ENCODE data around the gene LRRC71. TPM values are rescaled to one million over a fixed set of nuclear protein-coding genes. Genes with fewer than 3 reads are reported as not detected.

The LRRC71 gene
- total RNA-seq, 1 donor from 2014 or later: not detected

DNA sequence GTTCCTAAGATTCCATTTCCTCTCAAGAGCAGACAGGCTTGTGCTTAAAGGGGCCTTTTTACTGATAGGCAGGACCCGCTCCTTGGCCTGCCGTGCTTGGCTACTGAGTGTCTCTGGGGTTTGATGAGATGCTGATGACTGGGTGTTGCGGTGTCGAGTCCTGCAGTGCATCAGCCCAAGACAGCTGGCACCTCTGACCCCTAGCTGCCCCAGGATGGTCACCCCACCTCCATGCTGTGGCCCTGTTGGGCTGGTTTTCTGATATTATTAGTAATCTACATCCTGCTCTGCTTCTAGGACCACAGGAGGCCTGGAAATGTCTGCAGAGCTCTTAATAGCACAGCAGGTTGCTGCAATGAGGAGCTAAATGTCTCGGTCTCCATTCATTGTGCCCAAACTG is 28.7 kb downstream of the LRRC71 start:
- H3K27ac ChIP-seq: peak overlapping the region; percentile 63
- peaks cover 9% of the 10 kb centered on the region for H4K20me1 ChIP-seq (ENCODE audit: low read depth)
- no peaks in the 10 kb centered on the region for H3K27me3 ChIP-seq
- H3K79me2 ChIP-seq (ENCODE audit: low read depth): no peaks in the 10 kb centered on the region
- TF ChIP-seq EZH2phosphoT487 (IDR thresholded peaks at IDR 0.05) (no peak), EZH2 (IDR thresholded peaks at IDR 0.05) (no peak)
- TF ChIP-seq, protein P1, sequence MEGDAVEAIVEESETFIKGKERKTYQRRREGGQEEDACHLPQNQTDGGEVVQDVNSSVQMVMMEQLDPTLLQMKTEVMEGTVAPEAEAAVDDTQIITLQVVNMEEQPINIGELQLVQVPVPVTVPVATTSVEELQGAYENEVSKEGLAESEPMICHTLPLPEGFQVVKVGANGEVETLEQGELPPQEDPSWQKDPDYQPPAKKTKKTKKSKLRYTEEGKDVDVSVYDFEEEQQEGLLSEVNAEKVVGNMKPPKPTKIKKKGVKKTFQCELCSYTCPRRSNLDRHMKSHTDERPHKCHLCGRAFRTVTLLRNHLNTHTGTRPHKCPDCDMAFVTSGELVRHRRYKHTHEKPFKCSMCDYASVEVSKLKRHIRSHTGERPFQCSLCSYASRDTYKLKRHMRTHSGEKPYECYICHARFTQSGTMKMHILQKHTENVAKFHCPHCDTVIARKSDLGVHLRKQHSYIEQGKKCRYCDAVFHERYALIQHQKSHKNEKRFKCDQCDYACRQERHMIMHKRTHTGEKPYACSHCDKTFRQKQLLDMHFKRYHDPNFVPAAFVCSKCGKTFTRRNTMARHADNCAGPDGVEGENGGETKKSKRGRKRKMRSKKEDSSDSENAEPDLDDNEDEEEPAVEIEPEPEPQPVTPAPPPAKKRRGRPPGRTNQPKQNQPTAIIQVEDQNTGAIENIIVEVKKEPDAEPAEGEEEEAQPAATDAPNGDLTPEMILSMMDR (IDR thresholded peaks at IDR 0.05): no peak
- no peak for DNase-seq (ENCODE audit: low spot score)
- H2AFZ ChIP-seq (replicated peaks): no peak overlapping the region
- peaks cover 60% of the 10 kb centered on the region for H3K36me3 Mint-ChIP-seq
- H3F3A ChIP-seq (ENCODE audit: low read depth): peaks cover 9% of the 10 kb centered on the region
- H3K9ac ChIP-seq: no peak overlapping the region
- H3K27me3 Mint-ChIP-seq (ENCODE audit: insufficient read depth, low read depth): peaks cover 3% of the 10 kb centered on the region
- H3K4me3 ChIP-seq: no peak overlapping the region
- H3K27ac Mint-ChIP-seq: no peak overlapping the region
- H3K4me3 Mint-ChIP-seq: no peak overlapping the region
- H3K4me1 ChIP-seq: peaks cover 11% of the 10 kb centered on the region
- peaks cover 3% of the 10 kb centered on the region for H3K4me1 Mint-ChIP-seq
- H3K4me2 ChIP-seq: no peak overlapping the region
- no peaks in the 10 kb centered on the region for H3K9me3 Mint-ChIP-seq
- no peaks in the 10 kb centered on the region for H3K9me3 ChIP-seq (ENCODE audit: low read depth)
- H3K36me3 ChIP-seq: no peaks in the 10 kb centered on the region

DNA sequence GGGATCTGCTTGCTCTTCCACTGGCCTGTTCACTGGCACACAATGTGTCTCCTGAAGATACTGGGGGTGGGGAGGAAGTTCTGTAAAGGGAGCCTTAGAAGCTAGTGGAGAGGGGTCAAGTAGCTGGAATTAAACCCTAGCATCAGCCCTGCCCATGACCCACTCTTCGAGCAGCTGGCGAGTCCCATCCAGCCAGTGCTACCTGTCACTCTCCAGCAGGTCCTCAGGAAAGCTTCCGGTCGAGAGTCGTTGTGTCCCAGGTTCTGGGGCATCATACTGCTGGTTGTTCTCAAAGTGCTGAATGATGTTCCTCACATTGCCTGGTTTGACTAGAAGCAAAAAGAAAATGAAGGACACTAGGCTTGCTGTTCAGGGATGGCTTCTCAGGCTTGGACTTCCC is 30.9 kb downstream of the LRRC71 start:
- no peak overlapping the region for H3K27ac Mint-ChIP-seq
- TF ChIP-seq, protein P1 (IDR thresholded peaks at IDR 0.05): no peak

DNA sequence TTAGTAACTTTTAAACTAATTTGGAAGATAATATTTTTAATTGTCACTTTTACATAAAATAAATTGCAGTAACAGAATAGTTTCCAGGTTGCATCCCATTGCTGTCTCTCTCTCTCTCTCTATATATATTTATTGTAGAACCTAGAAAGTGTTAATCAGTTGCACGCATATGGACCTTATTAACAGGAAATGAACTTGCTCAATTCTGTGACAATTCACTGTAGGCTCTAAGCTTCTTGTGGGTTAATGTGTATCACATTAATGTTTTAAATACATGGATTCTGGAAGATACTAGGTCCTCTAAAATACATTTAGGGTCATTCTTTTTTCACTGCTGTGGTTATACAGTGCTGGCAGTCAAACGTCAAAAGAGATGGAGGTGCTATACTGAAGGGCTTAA is 33.1 kb downstream of the LRRC71 start:
- Histone ChIP-seq H3K4me3 (no peak overlapping the region), H3K9ac (no peak overlapping the region), H3K27ac (no peak overlapping the region), H3K4me2 (no peak overlapping the region), H3K4me1 (peaks cover 11% of the 10 kb centered on the region), H3K27me3 (no peaks in the 10 kb centered on the region), H3K36me3 (no peaks in the 10 kb centered on the region), H3F3A (ENCODE audit: low read depth) (peaks cover 9% of the 10 kb centered on the region), H4K20me1 (ENCODE audit: low read depth) (peaks cover 9% of the 10 kb centered on the region), H3K79me2 (ENCODE audit: low read depth) (no peaks in the 10 kb centered on the region), H3K9me3 (ENCODE audit: low read depth) (no peaks in the 10 kb centered on the region), H2AFZ (replicated peaks) (no peak overlapping the region)
- TF ChIP-seq, protein P1 (IDR thresholded peaks at IDR 0.05): no peak
- no peak for TF ChIP-seq EZH2phosphoT487 (IDR thresholded peaks at IDR 0.05)
- TF ChIP-seq EZH2 (IDR thresholded peaks at IDR 0.05): no peak
- Mint-ChIP-seq H3K4me3 (no peak overlapping the region), H3K27ac (no peak overlapping the region), H3K36me3 (peaks cover 47% of the 10 kb centered on the region), H3K27me3 (ENCODE audit: insufficient read depth, low read depth) (peaks cover 7% of the 10 kb centered on the region), H3K9me3 (no peaks in the 10 kb centered on the region), H3K4me1 (peaks cover 3% of the 10 kb centered on the region)
- DNase-seq (ENCODE audit: low spot score): no peak

More for the DNA sequence above, 30.9 kb downstream of the LRRC71 start:
- Mint-ChIP-seq H3K36me3 (peaks cover 48% of the 10 kb centered on the region), H3K4me1 (peaks cover 3% of the 10 kb centered on the region), H3K4me3 (no peak overlapping the region), H3K9me3 (no peaks in the 10 kb centered on the region), H3K27me3 (ENCODE audit: insufficient read depth, low read depth) (peaks cover 5% of the 10 kb centered on the region)
- peaks cover 9% of the 10 kb centered on the region for H3F3A ChIP-seq (ENCODE audit: low read depth)
- no peak overlapping the region for H3K4me3 ChIP-seq
- H2AFZ ChIP-seq (replicated peaks): no peak overlapping the region
- no peak overlapping the region for H3K4me2 ChIP-seq
- peaks cover 11% of the 10 kb centered on the region for H3K4me1 ChIP-seq
- no peaks in the 10 kb centered on the region for H3K36me3 ChIP-seq
- no peak overlapping the region for H3K27ac ChIP-seq
- no peak for DNase-seq (ENCODE audit: low spot score)
- H3K27me3 ChIP-seq: no peaks in the 10 kb centered on the region
- H3K79me2 ChIP-seq (ENCODE audit: low read depth): no peaks in the 10 kb centered on the region
- no peaks in the 10 kb centered on the region for H3K9me3 ChIP-seq (ENCODE audit: low read depth)
- H4K20me1 ChIP-seq (ENCODE audit: low read depth): peaks cover 9% of the 10 kb centered on the region
- H3K9ac ChIP-seq: no peak overlapping the region
